Measurements from ENCODE around the gene FBXW10.
"Not testable (repeated sequence)": the region's sequence is repeated elsewhere in the genome, so short reads cannot be mapped to it uniquely, and the experiment has no call there.

FBXW10 gene

DNA sequence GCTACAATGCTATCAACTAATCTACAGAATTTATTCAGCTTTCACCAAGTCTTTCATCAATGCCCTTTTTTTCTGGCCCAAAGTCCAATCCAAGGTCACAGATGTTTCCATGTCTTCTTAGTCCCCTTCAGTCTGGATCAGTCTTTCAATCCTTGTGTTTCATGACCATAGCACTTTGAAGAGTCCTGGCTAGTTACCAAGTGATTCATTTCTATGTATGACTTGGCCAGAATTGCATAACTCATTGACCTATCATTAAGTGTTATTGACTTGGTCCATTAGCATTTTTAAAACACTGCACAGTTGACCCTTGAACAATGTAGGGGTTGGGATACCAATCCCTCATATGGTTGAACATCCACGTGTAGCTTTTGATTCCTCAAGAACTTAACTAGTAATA is 11.4 kb upstream of the FBXW10 start:
- not testable (repeated sequence) for H3K9me3 ChIP-seq (replicated peaks in 1 of 11); H3K4me3 ChIP-seq; H3K4me2 ChIP-seq; H3K27ac ChIP-seq; H3K36me3 ChIP-seq; H4K20me1 ChIP-seq; H3K27me3 ChIP-seq; H3K4me1 ChIP-seq; H3K9ac ChIP-seq

DNA sequence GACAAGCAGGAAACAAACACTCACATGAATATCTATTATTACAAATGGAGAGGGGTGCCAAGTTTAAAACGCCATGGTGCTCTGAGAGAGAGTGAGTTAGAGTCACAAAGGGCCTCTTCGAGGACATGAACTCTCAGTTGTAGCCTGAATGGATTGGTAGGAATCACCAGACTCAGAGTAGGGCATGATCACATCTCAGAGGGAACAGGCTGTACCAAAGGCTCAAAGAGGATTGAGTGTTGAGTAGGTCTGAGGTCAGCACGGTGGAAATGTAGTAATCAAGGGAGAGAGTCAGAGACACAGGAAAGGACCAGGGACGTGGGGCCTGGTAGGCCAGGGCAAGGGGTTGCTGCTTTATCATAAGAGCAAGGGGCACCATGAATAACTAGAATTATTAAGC is 10.5 kb upstream of the FBXW10 start:
- H3K36me3 ChIP-seq; H3K4me1 ChIP-seq; H3K27ac ChIP-seq; H3K9me3 ChIP-seq (replicated peaks in 1 of 11); H3K9ac ChIP-seq; H4K20me1 ChIP-seq; H3K27me3 ChIP-seq; H3K4me3 ChIP-seq: not testable (repeated sequence)
- peak overlapping the region in 1 of 11 experiments; percentile 24; a peak in 1 of 22 replicates for H3K4me2 ChIP-seq

DNA sequence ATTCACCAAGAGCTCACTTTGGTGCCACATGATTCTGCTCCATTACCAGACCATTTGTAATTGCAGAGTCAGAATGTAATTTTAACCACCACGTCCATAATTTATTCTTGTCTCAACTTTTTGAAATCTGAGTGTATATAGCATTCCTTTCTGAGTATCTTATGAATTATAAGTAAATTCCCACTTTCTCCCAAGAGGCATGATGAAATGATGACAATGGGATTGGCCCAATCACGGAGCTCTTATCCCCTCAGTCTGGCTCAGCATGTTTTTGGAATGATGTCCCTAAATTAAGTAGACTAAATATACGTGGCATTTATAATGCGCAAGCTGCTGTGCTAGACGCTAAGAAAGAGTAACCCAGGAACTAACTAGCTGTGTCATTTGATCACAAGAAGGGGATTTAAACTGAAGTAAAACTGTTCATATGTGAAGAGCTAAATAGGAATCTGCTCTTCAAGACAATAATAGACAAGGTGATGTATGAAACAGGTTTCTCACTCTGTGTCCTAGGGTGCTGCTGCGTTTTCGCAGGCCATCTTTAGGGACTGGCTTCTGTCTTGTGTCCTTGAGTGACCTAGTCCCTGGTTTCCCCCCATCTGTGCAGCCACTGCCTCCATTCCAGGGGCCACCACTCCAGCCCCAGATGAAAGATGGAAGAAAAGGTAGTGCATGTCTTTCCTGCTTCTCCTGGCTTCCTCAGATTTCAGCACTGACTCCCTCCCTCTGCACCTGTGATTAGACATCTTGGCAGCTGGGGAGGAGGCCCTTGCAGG is 4.0 kb upstream of the FBXW10 start:
- not testable (repeated sequence) for H3K4me2 ChIP-seq; H3K4me3 ChIP-seq; H3K9ac ChIP-seq; H3K4me1 ChIP-seq; H4K20me1 ChIP-seq; H3K9me3 ChIP-seq (replicated peaks in 1 of 11); H3K27ac ChIP-seq; H3K27me3 ChIP-seq; H3K36me3 ChIP-seq

DNA sequence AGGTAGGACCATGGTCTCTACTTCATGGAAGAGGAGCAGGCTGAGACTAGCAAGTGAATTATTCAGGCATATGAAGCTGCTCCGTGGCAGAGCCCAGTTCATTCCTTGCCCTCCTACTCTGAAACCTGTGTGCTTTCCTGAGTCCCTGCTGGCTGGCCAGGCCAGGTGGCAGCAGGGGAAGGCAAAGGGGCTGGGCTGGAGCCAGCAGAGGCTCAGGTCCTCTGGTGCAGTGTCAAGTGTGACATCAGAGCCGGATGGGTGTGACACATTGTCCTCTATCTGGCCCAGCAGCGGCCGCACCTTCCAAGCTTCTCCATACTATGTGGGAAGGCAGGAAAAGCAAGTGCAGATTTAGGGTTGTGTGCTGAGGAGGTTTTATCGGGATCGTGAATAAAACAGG is 2.6 kb upstream of the FBXW10 start:
- not testable (repeated sequence) for H3K36me3 ChIP-seq; H3K27ac ChIP-seq; H4K20me1 ChIP-seq; H3K4me1 ChIP-seq; H3K4me3 ChIP-seq; H3K27me3 ChIP-seq; H3K9me3 ChIP-seq (replicated peaks in 1 of 11); H3K9ac ChIP-seq; H3K4me2 ChIP-seq

DNA sequence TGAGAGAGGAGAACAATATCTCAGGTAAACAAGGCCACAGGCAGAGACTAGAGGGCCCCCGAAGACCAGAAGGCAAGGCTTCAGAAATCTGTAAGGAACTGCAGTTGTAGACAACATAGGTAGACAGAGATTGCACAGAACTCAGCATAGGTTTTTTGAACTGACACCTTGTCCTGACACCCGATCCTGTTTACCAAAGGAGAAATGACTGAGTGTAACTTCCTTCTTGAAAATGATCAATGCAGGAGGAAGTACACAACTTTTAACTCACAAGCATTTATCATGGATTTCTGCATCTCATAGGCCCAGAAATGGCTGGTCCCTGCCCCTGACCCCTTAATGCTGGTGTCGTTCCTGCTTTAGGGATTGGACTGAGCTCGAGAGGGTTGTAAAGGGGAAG is 872 bp downstream of the FBXW10 start:
- H3K4me3 ChIP-seq, H3K4me2 ChIP-seq: not testable (repeated sequence)

DNA sequence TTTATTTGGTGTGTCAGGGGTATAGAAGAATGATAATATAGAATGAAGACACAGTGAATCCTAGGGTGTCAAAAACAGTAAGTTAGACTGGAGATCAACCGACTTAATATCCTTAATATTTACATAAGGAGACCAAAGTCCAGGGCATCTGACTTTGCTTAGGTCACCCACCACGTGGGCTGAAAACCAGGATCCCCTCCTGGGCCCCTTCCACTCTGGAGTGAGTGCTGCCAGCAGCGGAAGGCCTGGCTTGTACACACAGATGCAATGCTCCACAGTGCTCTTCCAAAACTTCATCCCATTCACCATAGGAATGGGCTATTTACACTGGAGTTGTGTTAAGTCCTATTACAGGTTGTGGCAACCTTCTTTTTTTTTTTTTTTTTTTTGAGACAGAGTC is 2.7 kb downstream of the FBXW10 start:
- H3K9me3 ChIP-seq (replicated peaks in 1 of 11); H3K36me3 ChIP-seq; H3K4me1 ChIP-seq; H3K27ac ChIP-seq; H3K27me3 ChIP-seq; H4K20me1 ChIP-seq; H3K4me3 ChIP-seq; H3K4me2 ChIP-seq; H3K9ac ChIP-seq: not testable (repeated sequence)

More for the DNA sequence above, 872 bp downstream of the FBXW10 start:
- not testable (repeated sequence) for H3K9me3 ChIP-seq (replicated peaks in 1 of 11); H3K27me3 ChIP-seq; H4K20me1 ChIP-seq; H3K36me3 ChIP-seq; H3K9ac ChIP-seq; H3K4me1 ChIP-seq; H3K27ac ChIP-seq

DNA sequence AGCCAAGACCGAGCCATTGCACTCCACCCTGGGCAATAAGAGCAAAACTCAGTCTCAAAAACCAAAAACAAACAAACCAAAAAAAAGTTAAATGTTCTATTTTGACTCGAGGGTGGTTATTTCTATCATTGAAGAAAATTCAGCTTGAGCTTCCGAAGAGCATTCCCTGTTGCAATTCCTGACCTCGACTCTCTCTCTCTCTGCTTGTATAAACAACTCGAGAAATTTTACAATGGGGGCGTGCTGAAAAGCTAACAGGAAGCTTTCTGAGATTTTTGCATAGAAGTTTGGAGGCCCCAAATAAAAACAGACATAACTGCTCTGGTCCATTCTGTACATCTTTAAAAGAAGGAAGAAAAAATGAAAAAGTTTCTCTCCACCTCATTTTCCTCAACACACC is 3.6 kb downstream of the FBXW10 start:
- H3K36me3 ChIP-seq; H3K9ac ChIP-seq; H3K27me3 ChIP-seq; H3K4me3 ChIP-seq; H3K27ac ChIP-seq; H3K9me3 ChIP-seq (replicated peaks in 1 of 11); H3K4me2 ChIP-seq; H4K20me1 ChIP-seq; H3K4me1 ChIP-seq: not testable (repeated sequence)

DNA sequence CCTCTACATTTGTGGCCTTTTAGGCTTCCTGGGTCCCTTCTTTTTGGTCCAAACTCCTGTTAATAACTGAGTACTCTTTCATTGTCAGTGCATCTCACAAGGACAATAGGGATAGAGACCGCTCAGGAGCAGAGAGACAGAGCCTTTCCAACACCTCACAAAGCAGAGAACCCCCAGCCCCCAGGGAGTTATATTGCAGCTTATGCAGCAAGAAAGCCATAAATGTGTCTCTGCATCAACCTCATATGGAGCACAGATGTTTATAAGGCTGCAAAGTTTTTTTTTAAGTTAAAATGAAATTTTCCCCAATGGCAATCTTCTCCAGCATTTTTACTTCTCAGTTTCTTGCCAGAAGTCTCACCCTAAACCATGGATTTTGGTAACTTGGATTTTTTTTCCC is 6.4 kb downstream of the FBXW10 start:
- not testable (repeated sequence) for H3K27me3 ChIP-seq; H3K36me3 ChIP-seq; H3K9ac ChIP-seq; H4K20me1 ChIP-seq; H3K27ac ChIP-seq; H3K4me1 ChIP-seq; H3K9me3 ChIP-seq (replicated peaks in 1 of 11); H3K4me3 ChIP-seq; H3K4me2 ChIP-seq

DNA sequence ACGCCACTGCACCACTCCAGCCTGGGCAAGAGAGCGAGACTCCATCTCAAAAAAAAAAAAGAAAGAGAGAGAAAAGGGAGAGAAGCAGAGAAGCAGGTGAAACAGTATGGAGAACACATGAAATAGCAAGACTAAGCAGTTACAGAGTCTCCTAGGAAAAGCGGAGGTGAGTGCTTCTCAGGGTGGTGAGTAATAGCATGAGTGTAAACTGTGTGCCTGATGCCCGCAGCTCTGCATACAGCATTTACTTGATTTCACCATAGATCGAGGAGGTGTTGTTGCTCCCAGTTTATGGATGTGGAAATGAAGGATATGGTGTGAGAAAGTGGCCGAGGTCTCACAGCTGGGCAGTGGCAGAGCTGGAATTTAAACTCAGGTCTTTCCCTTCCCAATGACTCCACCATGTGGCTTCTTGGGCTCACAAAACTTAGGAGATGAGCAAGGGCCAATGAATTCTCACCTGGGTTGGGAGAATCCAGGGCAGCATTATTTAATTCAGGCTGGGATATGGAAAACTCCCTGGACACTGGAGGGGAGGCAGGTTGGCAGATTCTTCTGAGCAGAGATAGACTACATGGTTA is 10.1 kb downstream of the FBXW10 start:
- not testable (repeated sequence) for H3K9me3 ChIP-seq (replicated peaks in 1 of 11); H3K27ac ChIP-seq; H3K36me3 ChIP-seq; H3K4me3 ChIP-seq; H3K27me3 ChIP-seq; H3K4me2 ChIP-seq; H4K20me1 ChIP-seq; H3K9ac ChIP-seq; H3K4me1 ChIP-seq

DNA sequence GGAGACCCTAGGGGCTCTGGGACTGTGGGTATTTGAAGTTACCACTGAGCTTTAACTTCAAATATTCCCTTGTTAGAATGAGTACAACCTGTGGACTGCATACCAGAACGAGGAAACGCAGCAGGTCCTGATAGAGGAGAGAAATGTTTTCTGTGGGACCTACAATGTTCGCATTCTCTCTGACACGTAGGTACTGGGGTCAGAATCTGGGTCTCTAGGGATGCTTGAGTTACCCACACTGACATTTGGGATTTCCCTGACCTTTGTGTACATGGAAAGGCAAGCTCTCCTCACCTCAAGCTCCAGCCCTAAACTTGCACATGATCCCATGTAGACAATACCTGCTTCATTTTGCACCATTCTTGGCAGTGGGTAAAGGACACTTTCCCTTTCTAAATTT is 12.1 kb downstream of the FBXW10 start:
- H3K4me3 ChIP-seq; H3K4me1 ChIP-seq; H3K36me3 ChIP-seq; H3K4me2 ChIP-seq; H3K27me3 ChIP-seq; H3K9me3 ChIP-seq (replicated peaks in 1 of 11); H4K20me1 ChIP-seq; H3K27ac ChIP-seq; H3K9ac ChIP-seq: not testable (repeated sequence)

DNA sequence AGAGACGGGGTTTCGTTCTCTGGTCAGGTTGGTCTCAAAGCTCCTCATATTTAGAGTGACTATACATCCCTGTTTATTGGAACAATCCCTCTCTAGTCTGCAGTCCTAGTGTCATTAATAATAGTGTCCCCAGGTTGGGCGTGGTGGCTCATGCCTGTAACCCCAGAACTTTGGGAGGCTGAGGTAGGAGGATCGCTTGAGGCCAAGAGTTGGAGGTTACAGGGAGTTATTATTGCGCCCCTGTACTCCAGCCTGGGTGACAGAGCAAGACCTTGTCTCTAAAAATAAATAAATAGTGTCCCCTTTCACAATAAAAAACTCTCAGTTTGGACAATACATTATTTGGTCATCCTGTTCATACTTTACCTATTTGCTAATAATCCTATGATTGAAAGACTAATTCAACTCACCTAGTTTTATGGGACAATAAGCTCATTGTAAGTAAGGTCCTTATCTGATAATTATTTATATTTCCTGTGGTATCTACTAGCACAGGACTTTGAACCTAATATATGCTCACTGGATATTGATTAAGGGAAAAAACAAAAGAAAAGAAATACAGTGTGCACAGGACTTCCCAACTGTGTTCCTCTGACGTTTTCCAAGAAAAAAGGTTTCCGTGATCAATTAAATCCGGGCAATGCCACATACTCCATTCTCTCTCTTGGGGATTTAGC is 13.7 kb downstream of the FBXW10 start:
- not testable (repeated sequence) for H3K4me1 ChIP-seq; H4K20me1 ChIP-seq; H3K4me3 ChIP-seq; H3K27ac ChIP-seq; H3K9me3 ChIP-seq (replicated peaks in 1 of 11); H3K4me2 ChIP-seq; H3K9ac ChIP-seq; H3K36me3 ChIP-seq; H3K27me3 ChIP-seq

DNA sequence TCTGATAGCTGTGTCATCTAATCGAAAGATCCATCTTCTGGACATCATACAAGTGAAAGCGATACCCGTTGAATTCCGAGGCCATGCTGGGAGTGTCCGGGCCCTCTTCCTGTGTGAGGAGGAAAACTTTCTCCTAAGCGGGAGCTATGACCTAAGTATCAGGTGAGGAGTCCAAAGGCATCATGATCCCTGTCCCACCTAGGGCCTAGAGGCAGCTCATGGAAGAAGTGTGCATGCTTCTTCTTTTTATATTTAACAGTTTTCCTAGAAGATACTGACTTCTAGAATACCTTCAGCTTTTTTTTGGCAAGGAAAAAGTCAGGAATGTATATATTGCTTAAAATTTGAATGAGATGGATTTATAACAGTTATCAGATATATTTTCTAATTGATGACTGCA is 14.5 kb downstream of the FBXW10 start:
- H3K4me1 ChIP-seq; H3K4me2 ChIP-seq; H3K27me3 ChIP-seq; H3K4me3 ChIP-seq; H3K36me3 ChIP-seq; H3K9ac ChIP-seq; H3K27ac ChIP-seq; H3K9me3 ChIP-seq (replicated peaks in 1 of 11); H4K20me1 ChIP-seq: not testable (repeated sequence)

DNA sequence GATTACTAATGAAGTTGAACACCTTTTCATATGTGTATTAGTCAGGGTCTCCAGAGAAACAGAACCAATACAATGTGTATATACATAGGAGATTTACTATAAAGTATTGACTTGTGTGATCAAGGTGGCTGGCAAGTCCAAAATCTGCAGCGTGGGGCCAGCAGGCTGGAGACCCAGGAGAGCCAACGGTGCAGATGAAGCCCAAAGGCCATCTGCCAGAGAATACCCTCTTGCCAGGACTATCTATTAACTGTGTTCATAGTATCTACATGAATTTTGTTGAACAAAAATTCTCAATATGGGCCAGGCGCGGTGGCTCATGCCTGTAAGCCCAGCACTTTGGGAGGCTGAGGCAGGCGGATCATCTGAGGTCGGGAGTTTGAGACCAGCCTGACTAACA is 16.4 kb downstream of the FBXW10 start:
- not testable (repeated sequence) for H3K27me3 ChIP-seq; H3K4me1 ChIP-seq; H3K9ac ChIP-seq; H3K9me3 ChIP-seq (replicated peaks in 1 of 11); H3K4me2 ChIP-seq; H4K20me1 ChIP-seq; H3K27ac ChIP-seq; H3K4me3 ChIP-seq; H3K36me3 ChIP-seq

DNA sequence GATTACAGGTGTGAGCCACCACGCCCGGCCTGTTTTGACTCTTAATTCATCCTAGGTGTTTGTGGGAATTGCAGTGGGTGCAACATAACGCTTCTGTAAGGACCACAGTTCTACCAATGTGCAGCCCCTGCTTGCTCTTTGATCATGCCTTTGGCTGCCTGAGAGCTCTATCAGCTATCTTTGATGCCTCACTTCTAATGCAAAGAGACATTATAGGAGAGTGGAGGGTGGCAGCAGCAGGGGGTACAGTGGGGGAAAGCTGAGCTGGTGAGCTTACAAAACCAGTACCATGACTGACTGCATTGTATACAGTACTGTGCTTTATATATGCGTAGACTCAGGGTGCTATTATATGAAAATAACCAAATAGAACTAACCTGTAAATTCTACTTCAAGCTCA is 26.7 kb downstream of the FBXW10 start:
- not testable (repeated sequence) for H3K36me3 ChIP-seq

More for the DNA sequence above, 26.7 kb downstream of the FBXW10 start:
- not testable (repeated sequence) for H3K9me3 ChIP-seq (replicated peaks in 1 of 11); H3K27me3 ChIP-seq; H4K20me1 ChIP-seq; H3K9ac ChIP-seq; H3K4me3 ChIP-seq; H3K4me2 ChIP-seq; H3K27ac ChIP-seq; H3K4me1 ChIP-seq

All from BLaER1 treated with 17β-estradiol and CSF1 and Interleukin-3, amounts not matched to agents 10 nM and 100 nM (cell line).